Mucosa of rectum (tissue), 2 donors: ENCODE measurements around the gene NUDT1.

Source experiments
- H3K27ac ChIP-seq, 2 donors: one replicate each; pipeline ENCODE4 v1.7.0; 2013; ENCODE audit warnings: inconsistent platforms in 2 of 2, low read depth in 2 of 2, low read length in 2 of 2
- H3K27me3 ChIP-seq, 2 donors: one replicate each; pipeline ENCODE4 v1.7.0; 2013; ENCODE audit warnings: low read length in 2 of 2; ENCODE audit not compliant: control insufficient read depth in 2 of 2, insufficient read depth in 2 of 2
- H3K36me3 ChIP-seq, 2 donors: one replicate each; pipeline ENCODE4 v1.7.0; 2013; ENCODE audit warnings: low read length in 2 of 2; ENCODE audit not compliant: control insufficient read depth in 2 of 2, insufficient read depth in 2 of 2
- H3K4me1 ChIP-seq, 2 donors: one replicate each; pipeline ENCODE4 v1.7.0; 2013; ENCODE audit warnings: low read length in 2 of 2, mild to moderate bottlenecking in 1 of 2; ENCODE audit not compliant: control insufficient read depth in 2 of 2, insufficient read depth in 2 of 2
- H3K4me3 ChIP-seq, 2 donors: one replicate each; pipeline ENCODE4 v1.7.0; 2013; ENCODE audit warnings: low read length in 2 of 2
- H3K9ac ChIP-seq, 2 donors: one replicate each; pipeline ENCODE4 v1.7.0; 2013; ENCODE audit warnings: low read length in 2 of 2, low read depth in 1 of 2, mild to moderate bottlenecking in 1 of 2
- H3K9me3 ChIP-seq, 2 donors: one replicate each; pipeline ENCODE4 v1.7.0; 2013; ENCODE audit warnings: low read length in 2 of 2; ENCODE audit not compliant: control insufficient read depth in 2 of 2
- donor health status: healthy.
- donor health status: Normal muscosa, but diverticular disease.

Gene NUDT1

DNA sequence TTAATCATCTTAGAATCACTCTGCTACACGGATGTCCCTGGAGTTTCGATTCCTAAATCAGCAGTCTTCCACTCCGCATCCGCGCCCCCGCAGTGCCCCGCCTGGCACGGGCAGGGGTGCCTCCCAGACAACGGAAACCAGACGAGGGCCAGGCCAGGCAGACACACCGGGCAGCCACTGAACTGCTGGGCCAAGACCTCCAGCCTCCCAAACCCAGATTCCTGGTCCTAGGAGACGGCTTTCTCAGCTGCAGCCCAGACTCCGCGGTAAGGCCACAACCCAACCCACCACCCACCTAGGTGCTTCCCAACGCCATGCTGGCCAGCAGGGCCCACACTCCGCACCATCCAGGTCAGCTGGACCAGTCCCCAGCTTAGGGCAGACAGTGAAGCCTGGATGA, 42.5 kb upstream of the NUDT1 start:
- peaks cover 10 to 24% of the 10 kb centered on the region in 2 donors for H3K36me3 ChIP-seq

DNA sequence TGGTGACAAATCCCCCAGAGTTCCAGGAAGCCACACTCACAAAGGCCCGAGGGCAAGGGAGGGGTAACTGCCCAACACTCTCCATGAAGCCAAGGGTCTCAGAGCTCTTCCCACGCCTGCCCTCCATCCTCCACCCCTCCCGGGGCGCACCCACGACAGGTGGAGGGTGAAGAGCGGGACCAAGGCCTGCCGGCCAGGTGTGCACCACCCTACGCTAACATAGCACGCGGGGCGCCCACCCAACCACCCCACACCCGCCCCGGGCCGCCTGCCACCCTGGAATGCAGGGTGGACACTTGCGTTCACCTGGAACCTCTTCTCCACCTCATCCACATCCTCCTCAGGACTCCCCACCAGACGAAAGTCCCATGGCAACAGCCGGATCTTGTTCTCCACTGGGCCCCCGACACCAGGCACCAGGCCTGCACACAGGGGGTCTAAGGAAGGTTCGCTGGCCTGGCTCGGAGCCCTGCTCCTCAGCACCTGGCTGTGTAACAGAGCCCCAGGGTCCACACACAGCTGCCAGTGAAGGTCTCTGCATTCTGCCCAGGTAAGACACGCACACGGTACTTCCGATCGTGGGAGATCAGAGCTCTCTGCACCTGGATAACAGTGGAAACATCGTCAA, 42.0 kb upstream of the NUDT1 start:
- no peaks in the 10 kb centered on the region for H3K4me1 ChIP-seq
- H3K36me3 ChIP-seq, result peaks cover 10 to 24% of the 10 kb centered on the region in 2 donors

More for the DNA sequence above, 42.5 kb upstream of the NUDT1 start:
- no peaks in the 10 kb centered on the region for H3K27me3 ChIP-seq
- H3K4me1 ChIP-seq, result no peaks in the 10 kb centered on the region
- H3K27ac ChIP-seq, result no peak overlapping the region
- H3K4me3 ChIP-seq, result no peak overlapping the region
- H3K9ac ChIP-seq, result no peak overlapping the region
- peaks cover 0 to 3% of the 10 kb centered on the region in 2 donors for H3K9me3 ChIP-seq

DNA sequence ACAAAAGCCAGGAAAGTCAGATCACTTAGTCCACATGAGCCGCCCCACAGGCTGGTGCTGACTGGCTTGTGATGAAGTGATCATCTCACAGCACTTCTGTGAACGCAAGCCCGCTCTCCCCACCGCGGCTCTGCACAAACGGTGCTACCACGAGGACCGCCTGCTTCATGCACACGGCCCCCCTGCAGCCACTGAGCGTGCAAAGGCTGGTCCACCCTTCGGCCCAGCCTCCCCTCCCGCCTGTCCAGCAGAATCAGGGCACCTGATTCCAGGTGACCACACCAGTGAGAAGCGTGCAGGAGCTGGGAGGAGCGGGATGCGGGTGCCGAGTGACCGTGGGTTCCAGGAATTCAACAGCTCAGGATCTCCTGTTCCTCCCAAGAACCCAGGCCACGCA, 41.4 kb upstream of the NUDT1 start:
- peaks cover 9 to 22% of the 10 kb centered on the region in 2 donors for H3K36me3 ChIP-seq
- H3K9me3 ChIP-seq, result peaks cover 0 to 3% of the 10 kb centered on the region in 2 donors
- no peak overlapping the region for H3K9ac ChIP-seq
- H3K4me1 ChIP-seq, result no peaks in the 10 kb centered on the region
- no peaks in the 10 kb centered on the region for H3K27me3 ChIP-seq
- no peak overlapping the region for H3K27ac ChIP-seq
- no peak overlapping the region for H3K4me3 ChIP-seq

More for the DNA sequence above, 42.0 kb upstream of the NUDT1 start:
- Histone ChIP-seq H3K27ac (no peak overlapping the region), H3K9me3 (peaks cover 0 to 3% of the 10 kb centered on the region in 2 donors), H3K9ac (no peak overlapping the region), H3K4me3 (no peak overlapping the region), H3K27me3 (no peaks in the 10 kb centered on the region)

DNA sequence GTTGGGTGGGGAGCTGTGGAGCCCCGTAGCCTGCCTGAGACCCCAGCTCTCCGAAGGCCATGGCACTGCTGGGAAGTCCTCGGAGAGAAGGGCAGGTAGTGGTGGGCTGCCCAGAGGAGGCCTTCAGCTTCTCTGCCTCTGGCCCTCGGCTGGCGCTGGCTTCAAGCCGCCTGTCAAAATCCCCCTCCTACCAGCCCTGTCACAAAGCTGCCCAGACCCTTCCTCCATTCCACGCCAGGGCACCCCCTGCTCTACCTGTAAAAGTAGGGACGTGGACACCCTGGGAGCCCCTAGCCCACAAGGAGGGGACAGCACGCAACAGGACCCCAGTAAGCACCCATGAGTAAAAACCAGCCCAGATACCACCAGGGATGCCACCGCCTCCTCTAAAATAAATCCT, 40.9 kb upstream of the NUDT1 start:
- Histone ChIP-seq H3K36me3 (peaks cover 6 to 18% of the 10 kb centered on the region in 2 donors), H3K27me3 (no peaks in the 10 kb centered on the region), H3K4me1 (no peaks in the 10 kb centered on the region), H3K27ac (no peak overlapping the region), H3K9ac (no peak overlapping the region), H3K9me3 (no peaks in the 10 kb centered on the region), H3K4me3 (no peak overlapping the region)

DNA sequence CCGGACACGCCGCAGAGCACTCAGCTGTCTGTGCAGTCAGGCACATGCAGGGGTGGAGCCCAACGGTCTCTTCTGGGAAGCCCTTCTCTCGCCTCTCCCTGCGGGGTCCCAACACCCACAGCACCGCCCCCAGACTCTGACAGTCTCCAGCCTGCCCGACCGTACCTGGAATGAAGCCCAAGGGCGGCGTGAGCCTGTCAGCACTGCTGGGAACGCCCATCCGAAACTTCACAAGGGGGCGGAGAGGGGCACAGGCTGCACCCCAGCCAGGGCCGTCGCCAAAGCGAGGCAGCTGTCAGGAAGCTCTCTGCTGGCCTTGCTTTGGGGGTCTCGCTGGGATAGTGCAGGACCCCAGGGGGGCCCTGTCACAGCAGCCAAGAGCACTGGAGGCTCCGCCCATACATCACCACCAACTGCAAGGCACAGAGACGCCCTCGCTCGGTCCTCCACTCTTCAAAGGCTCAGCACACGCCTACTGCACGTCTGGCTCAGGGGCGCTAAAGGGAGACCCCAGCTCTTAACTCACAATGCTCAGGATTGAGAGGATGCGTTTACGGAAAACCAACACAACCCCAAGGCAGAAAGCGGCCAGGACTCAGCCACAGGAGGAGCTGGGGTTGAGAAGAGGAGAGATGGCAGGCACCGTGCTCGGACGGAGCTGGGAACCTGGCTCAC, 40.2 kb upstream of the NUDT1 start:
- Histone ChIP-seq H3K4me3 (no peak overlapping the region), H3K36me3 (peaks cover 6 to 13% of the 10 kb centered on the region in 2 donors), H3K9ac (no peak overlapping the region), H3K27me3 (no peaks in the 10 kb centered on the region), H3K9me3 (no peaks in the 10 kb centered on the region), H3K4me1 (no peaks in the 10 kb centered on the region), H3K27ac (no peak overlapping the region)

DNA sequence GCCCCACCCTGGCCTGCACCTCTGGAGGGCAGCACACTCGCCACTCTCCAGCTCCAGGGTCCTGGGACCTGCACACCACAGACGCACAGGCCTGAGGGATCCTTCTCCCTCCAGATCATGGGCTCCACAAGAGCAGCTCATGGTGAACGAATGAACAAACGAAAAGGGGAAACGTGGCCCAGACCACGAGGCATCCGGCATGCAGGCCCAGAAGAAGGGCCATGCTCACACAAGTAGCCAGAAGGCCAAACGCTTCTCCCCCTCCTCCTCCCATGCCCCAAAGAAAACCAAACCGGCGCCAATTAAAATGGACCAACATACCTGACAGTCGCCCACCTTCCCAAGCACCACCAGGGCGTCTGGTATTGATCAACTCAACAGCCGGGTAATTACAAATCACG, 39.7 kb upstream of the NUDT1 start:
- Histone ChIP-seq H3K9me3 (no peaks in the 10 kb centered on the region), H3K4me3 (no peak overlapping the region), H3K27ac (no peak overlapping the region), H3K27me3 (no peaks in the 10 kb centered on the region), H3K4me1 (no peaks in the 10 kb centered on the region), H3K36me3 (peaks cover 6 to 12% of the 10 kb centered on the region in 2 donors), H3K9ac (no peak overlapping the region)

DNA sequence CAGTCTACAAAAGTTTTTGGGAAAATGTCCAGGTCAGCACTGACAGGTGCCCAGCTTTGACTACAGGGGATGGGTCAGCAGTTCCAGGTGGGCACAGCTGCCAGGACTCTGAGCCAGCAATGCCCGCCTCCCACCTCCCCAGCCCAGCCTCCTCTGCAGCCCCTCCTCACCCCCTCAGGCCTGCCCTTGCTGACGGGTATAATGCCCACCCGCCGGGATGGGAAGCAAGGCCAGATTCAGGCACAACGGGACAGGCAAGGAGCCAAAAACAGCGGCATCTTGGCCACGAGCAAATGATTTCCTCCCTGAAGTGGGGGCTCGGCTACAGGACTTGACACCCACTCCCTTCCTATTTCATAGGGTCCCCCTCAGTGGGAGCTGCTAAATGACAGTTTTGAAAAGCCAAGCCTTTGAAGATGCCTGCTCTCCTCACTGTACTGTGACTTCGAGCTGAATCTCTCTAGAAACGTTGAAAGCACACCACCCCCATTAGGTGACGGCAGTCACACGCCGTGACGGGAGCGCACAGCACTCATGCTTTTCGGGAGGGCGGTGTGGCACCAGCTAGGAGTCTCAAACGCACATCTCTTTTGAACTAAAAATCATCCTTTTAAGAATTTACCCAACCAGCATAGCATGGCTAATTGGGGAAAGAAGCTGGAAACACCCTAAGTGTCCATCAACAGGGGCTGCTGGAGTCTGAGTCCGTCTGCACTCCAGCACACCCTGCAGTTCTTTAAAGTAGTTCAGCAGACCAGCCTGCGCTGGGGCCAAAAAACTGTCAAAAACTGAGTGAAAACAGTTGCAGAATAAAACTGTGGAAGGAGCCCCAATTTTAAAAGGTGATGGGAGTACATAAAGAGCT, 38.9 kb upstream of the NUDT1 start:
- Histone ChIP-seq H3K27me3 (no peaks in the 10 kb centered on the region), H3K27ac (no peak overlapping the region), H3K9me3 (no peaks in the 10 kb centered on the region), H3K36me3 (peaks cover 11 to 20% of the 10 kb centered on the region in 2 donors), H3K4me1 (no peaks in the 10 kb centered on the region), H3K9ac (no peak overlapping the region), H3K4me3 (no peak overlapping the region)

DNA sequence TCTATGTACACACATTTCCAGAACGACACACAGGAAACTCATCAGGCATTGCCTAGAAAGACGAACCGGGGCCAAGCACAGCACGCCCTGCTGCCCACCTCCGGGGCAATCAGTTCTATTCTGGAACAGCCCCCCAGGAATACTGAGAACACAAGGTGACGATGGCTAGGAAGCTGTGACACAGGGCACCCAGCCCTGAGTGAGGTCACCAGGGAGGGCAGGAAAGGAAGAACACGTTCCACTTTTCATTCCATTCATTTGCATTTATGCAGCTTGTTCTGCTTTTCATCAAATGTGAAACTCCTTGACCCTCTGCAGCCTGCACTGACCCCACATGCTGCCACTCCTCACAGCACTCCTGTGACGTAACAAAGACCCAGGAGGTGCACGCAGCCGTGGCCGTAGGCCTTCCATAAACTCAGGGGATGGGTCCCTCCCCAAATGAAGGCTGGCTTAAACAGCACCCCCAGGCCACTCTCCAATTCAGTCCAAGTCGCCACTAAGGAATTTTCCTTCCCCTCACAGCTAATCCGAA, 38.2 kb upstream of the NUDT1 start:
- Histone ChIP-seq H3K9me3 (no peaks in the 10 kb centered on the region), H3K4me1 (no peaks in the 10 kb centered on the region), H3K9ac (no peak overlapping the region), H3K27ac (no peak overlapping the region), H3K27me3 (no peaks in the 10 kb centered on the region), H3K36me3 (peaks cover 11 to 20% of the 10 kb centered on the region in 2 donors), H3K4me3 (no peak overlapping the region)

DNA sequence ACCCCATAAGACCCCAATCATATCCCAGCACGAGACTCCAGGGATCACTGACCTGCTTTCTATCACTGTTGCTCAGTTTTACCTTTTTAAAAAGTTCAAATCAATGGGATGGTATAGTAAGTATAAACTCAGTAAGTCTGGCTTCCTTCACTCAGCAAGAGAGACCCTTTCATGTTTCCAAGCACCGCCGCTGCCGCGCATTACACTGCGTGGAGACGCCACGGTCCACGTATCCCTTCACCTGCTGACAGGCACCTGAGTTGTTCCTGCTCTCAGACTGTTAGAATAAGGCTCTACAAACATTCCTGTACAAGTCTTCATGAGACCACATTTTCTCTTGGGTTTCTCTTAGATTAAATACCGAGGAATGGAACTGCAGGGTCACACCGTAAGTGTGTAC, 37.6 kb upstream of the NUDT1 start:
- no peak overlapping the region for H3K27ac ChIP-seq
- H3K27me3 ChIP-seq, result no peaks in the 10 kb centered on the region
- no peak overlapping the region for H3K9ac ChIP-seq
- no peaks in the 10 kb centered on the region for H3K9me3 ChIP-seq
- no peak overlapping the region for H3K4me3 ChIP-seq
- H3K36me3 ChIP-seq, result peaks cover 7 to 22% of the 10 kb centered on the region in 2 donors
- H3K4me1 ChIP-seq, result no peaks in the 10 kb centered on the region
